D721Med (cell line): ENCODE data around the gene SERPINB12.

Source experiments
- DNase-seq: peaks from one replicate; pipeline ENCODE4 v3.0.0; 2011; ENCODE audit warnings: low spot score; ENCODE audit not compliant: insufficient read length
- FAIRE-seq: peaks from 2 replicates; lab custom pipeline; 2011; peaks lifted over from hg19 to GRCh38; lab: Jason Lieb, UNC
- CTCF ChIP-seq: IDR thresholded peaks from 2 replicates; pipeline ENCODE4 v1.5.1; 2012; ENCODE audit warnings: mild to moderate bottlenecking, control low read depth; ENCODE audit not compliant: insufficient read depth; ENCODE audit errors: missing control alignments

Gene SERPINB12

GRCh38 chr18:63564561-63564960 is 22.4 kb downstream of the SERPINB12 start:
- FAIRE-seq (no peak), DNase-seq (no peak)
- no peak for TF ChIP-seq CTCF

GRCh38 chr18:63567276-63567675 is 25.1 kb downstream of the SERPINB12 start:
- peak; percentile 84 for FAIRE-seq
- no peak for TF ChIP-seq CTCF

GRCh38 chr18:63567825-63568224 is 25.7 kb downstream of the SERPINB12 start:
- TF ChIP-seq CTCF = no peak
- FAIRE-seq (no peak), DNase-seq (no peak)

More at GRCh38 chr18:63567276-63567675, 25.1 kb downstream of the SERPINB12 start:
- DNase-seq = no peak

GRCh38 chr18:63570721-63571120 is 28.6 kb downstream of the SERPINB12 start:
- no peak for TF ChIP-seq CTCF
- FAIRE-seq (no peak), DNase-seq (no peak)

GRCh38 chr18:63575681-63576080 is 33.5 kb downstream of the SERPINB12 start:
- no peak for TF ChIP-seq CTCF
- DNase-seq (no peak), FAIRE-seq (no peak)

GRCh38 chr18:63578357-63578958 is 36.3 kb downstream of the SERPINB12 start:
- FAIRE-seq = peak; percentile 100
- DNase-seq = no peak
- peak; percentile 65 for TF ChIP-seq CTCF

GRCh38 chr18:63579616-63580015 is 37.4 kb downstream of the SERPINB12 start:
- DNase-seq = no peak
- TF ChIP-seq CTCF = no peak
- FAIRE-seq = no peak
